GM20431 (cell line): Measurements from ENCODE around the gene TBL1XR1.
"Not testable (repeated sequence)": the region's sequence is repeated elsewhere in the genome, so short reads cannot be mapped to it uniquely, and the experiment has no call there.

Experiments
- in situ Hi-C: fragments of 300-500 bp; cut with MseI, MboI; formaldehyde crosslinking; loops from one replicate; pipeline ENCODE4 v1.15.0; 2020; ENCODE audit warnings: low sequenced_read_pairs; ENCODE audit not compliant: unreplicated experiment

The TBL1XR1 gene

DNA sequence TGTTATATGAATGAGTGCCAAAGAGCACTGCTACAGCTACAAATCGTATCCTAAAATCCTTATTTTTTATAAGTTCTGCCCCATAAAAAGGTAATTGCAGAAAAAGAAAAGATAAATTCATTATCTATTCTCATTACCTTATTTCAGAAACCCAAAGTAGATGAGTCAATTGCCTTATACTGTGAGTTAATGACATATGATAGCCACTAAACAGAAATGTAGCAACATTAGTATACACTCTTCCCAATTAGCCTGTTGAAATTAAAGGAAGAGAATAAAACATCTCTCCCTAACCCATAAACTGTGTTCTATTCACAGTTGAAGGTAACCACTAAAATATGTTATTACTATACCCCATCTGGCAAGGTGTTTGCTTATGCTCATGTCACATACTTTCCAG is 11.0 kb downstream of the TBL1XR1 start:
- in situ Hi-C loops, result no loop called here

DNA sequence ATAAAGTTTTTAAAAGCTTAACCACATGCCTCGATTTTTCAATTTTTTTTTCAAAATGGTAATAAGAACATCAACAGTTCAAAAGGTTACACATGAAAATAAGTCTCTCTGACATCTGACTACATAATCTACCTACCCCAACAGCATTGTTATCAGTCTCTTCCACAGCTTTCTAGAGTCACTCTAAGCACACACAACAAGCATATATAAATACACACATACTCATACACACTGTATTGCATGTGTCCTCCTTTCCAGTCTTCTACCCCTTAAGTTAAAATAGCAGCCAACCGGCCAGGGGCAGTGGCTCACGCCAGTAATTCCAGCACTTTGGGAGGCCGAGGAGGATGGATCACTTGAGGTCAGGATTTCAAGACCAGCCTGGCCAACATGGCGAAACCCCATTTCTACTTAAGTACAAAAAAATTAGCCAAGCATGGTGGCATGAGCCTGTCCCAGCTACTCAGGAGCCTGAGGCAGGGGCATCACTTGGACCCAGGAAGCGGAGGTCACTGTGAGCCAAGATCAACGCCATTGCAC is 12.2 kb downstream of the TBL1XR1 start:
- in situ Hi-C loops, result no loop called here

- in situ Hi-C loops, result not testable (repeated sequence)
These were observed 12.7 kb downstream of the TBL1XR1 start for GRCh38 chr3:177184602-177185001.

DNA sequence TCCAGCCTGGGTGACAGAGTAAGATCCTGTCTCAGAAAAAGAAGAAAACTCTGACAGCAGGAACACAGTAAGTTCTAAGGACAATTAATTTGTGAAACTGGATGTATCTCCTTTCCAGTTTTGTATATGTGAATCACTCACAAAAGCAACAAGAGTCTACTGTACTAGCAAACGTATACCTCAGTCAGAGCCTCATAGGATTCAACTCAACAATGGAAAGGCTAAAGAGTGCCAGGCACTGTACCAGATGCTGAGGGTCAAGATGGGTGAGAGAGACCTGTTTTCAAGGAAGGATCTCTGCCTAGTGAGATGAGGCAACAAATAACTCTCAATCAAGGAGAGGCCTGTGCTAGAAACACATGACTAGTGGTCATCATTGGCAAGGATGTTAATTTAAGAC is 14.9 kb downstream of the TBL1XR1 start:
- in situ Hi-C loops, result no loop called here

GRCh38 chr3:177181418-177181817 is 15.9 kb downstream of the TBL1XR1 start:
- in situ Hi-C loops, result no loop called here

DNA sequence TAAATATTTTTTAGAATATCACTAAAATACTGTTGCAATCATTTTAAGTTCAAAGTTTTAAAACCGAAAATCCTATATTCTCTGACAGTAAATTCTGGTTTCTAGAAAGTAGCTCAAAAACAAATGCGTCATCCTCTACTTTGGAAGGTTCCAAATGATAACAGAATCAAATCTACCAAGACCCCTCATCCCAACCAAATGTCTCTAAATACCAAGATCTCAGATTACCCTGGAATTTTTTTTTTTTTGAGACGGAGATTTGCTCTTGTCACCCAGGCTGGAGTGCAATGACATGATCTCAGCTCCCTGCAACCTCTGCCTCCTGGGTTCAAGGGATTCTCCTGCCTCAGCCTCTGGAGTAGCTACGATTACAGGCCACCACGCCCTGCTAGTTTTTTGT is 16.8 kb downstream of the TBL1XR1 start:
- in situ Hi-C loops, result no loop called here

- in situ Hi-C loops, result no loop called here
These were observed 17.8 kb downstream of the TBL1XR1 start for GRCh38 chr3:177179281-177180067.

DNA sequence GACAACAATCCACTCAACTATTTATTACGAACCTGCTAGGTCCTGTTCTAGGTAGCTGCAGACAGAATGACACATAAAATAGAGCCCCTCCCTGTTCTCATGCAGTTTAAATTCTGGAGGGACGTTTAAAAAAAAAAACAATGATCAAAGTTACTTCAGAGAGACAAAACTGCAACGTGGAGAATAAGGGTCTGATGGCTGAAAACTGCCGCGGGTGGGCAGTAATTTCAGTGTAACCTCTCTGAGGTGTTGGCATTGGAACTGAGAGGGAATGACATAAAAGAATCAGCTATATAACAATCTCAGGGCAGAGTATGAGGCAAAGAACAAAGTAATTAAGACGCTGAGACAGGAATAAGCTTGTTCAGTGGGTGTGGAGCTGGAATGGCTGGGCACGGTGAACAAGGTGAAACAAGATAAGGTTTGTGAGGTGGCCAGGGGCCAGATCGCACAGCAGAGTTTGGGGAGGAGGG is 19.5 kb downstream of the TBL1XR1 start:
- in situ Hi-C loops, result no loop called here

GRCh38 chr3:177174607-177175170 is 22.6 kb downstream of the TBL1XR1 start:
- in situ Hi-C loops, result no loop called here

- in situ Hi-C loops, result no loop called here
These were observed 27.2 kb downstream of the TBL1XR1 start for GRCh38 chr3:177169936-177170722.

DNA sequence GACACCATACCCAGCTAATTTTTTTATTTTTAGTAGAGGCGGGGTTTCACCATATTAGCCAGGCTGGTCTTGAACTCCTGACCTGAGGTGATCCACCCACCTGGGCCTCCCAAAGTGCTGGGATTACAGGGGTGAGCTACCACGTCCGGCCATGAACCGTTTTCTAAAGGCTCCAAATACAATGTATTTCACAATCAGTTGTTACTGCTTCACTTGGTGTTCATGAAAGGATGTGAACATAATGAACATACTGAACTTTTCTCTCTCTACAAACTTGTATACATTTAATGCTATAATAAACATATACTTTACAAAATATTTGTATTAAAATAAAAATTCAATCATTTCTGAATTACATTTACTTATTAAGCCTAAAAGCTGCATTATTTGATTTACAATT is 28.9 kb downstream of the TBL1XR1 start:
- in situ Hi-C loops, result no loop called here

GRCh38 chr3:177162742-177163141 is 34.5 kb downstream of the TBL1XR1 start:
- in situ Hi-C loops, result no loop called here

DNA sequence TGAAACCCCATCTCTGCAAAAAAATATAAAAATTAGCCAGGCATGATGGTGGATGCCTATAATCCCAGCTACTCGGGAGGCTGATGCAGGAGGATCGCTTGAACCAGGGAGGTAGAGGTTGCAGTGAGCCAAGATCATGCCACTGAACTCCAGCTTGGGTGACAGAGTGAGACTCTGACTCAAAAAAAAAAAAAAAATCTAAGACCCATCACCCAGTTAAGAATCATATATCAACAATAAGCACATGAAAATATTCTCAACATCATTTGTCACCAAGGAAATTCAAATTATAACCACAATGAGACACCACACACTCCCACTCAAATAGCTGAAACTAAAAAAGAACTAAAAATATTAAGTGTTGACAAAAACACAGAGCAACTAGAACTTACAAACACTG is 35.7 kb downstream of the TBL1XR1 start:
- in situ Hi-C loops, result not testable (repeated sequence)

- in situ Hi-C loops, result no loop called here
These were observed 38.8 kb downstream of the TBL1XR1 start for GRCh38 chr3:177158461-177158860.

- in situ Hi-C loops, result no loop called here
These were observed 39.8 kb downstream of the TBL1XR1 start for GRCh38 chr3:177157492-177157891.

DNA sequence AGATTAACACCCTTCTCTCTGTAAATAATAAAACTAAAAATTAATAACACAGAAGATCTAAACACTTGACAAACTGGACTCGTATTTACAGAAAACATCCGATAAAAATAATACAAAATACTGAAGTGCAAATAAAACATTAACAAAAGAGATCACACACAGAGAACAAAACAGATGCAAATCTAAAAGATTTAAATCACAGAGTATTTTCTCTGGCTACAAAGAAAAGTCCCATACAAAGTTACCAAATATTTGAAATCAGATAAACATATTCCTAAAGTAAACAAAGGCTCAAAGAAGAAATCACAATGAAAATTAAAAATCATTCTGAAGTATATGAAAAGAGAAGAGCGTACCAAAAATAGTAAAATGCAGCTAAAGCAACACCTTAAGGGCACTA is 42.5 kb downstream of the TBL1XR1 start:
- in situ Hi-C loops, result no loop called here

GRCh38 chr3:177150970-177151627 is 46.2 kb downstream of the TBL1XR1 start:
- in situ Hi-C loops, result no loop called here

- in situ Hi-C loops, result no loop called here
These were observed 46.9 kb downstream of the TBL1XR1 start for GRCh38 chr3:177150218-177150916.

GRCh38 chr3:177149106-177149505 is 48.2 kb downstream of the TBL1XR1 start:
- in situ Hi-C loops, result no loop called here

DNA sequence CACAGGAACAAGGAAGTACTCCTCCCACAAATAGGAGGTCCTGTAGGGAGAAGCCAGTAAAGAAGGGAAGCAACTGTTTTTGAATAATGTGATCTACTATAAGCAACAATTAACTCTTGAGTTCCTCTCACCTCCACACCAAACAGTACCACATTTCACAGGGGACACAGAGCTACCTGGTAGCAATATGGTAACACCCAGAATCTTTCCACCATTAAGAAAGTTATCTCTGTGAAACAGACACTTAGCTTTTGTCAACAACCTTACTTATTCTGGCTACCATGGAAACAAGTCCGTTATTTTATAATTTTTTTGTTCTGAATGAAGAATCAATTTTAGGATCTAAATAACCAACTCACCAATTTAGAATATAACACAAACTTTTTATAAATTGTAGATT is 49.5 kb downstream of the TBL1XR1 start:
- in situ Hi-C loops, result no loop called here
